ENCODE results near the gene VMO1.
"Not testable (repeated sequence)": the region's sequence is repeated elsewhere in the genome, so short reads cannot be mapped to it uniquely, and the experiment has no call there.

Gene VMO1, protein sequence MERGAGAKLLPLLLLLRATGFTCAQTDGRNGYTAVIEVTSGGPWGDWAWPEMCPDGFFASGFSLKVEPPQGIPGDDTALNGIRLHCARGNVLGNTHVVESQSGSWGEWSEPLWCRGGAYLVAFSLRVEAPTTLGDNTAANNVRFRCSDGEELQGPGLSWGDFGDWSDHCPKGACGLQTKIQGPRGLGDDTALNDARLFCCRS

GRCh38 chr17:4786106-4786511 is at the start of gene VMO1:
Gene VMO1 (minus strand): TSS chr17:4786364. CDS start chr17:4786352, 12 bp downstream.
- no peak for DNase-seq (ENCODE audit: low read depth)

- DNase-seq (ENCODE audit: low read depth): no peak
These were observed 48.5 kb upstream of the VMO1 start for GRCh38 chr17:4834681-4835020.

DNA sequence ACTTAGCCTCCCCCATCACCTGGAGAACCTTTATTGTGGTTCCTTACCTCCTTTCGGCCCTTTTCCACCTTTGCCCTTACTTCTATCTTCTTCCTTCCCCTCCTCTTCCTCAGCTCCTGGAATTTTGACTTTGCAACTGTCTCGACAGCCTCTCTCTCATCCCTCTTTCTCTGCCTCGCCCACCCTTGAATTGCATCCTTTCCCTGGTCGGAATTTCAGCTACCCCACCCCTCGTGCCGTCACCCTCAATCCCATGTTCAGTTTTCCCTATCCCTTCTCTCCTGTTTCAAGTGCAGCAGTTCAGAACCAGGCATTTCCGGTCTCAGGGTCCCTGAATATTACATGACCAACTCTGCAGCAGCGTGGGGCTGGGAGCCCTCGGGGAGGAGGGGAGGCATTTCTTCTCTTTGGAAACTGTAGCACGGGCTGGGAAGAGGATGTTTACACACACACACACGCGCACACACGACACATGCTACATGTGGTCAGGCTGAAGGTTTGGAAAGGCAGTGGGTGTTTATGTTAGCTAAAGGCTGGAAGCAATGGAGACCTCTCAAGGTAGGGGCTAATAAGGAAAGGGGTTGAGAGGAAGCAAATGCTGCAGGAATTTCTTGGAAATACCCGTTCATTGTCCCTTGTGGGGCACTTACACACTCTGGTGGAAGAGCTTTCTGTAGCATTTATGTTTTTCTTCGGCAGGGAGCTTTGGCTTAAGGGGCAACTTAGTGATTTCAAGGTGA is 47.9 kb upstream of the VMO1 start:
- no peak for DNase-seq (ENCODE audit: low read depth)

DNA sequence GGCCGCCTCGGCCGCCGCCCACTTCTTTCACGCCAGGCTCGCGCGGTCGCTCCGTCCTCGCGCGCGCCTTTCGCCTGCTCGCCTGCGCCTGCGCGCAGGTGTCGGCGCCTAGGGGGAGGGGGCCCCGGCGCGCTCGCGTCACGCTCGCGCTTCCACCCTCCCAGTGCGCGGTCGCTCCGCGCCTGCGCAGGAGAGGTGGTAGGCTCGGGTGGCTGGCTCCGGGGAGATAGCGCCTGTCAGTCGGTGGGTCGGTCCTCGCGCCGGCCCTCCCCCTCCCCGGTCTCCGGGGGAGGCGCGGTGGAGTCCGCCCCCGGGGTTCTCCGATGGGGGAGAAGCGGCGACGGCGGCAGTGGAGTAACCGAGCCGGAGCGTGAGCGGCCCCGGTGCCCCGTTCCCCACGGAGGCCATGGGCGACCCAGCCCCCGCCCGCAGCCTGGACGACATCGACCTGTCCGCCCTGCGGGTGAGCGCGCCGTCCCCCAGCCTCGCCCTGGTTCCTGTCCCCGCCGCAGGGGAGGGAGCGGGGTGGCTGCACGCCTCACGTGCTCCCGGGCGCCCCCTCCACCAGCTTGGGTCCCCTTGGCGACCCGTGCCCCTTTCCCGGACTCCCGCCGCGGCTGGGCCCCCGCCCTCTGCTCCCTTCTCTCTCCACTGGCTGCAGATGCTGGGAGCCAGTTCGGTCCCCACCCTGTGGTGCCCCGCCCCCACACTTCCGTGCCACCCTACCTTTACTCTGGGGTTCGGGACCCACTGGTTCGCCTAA is 47.2 kb upstream of the VMO1 start, which contains the start of gene MINK1:
TSS of gene MINK1 (plus strand) at position 163 of the 763 bp plus-strand sequence. CDS start at position 407, 244 bp downstream.
- peak; percentile 82 for DNase-seq (ENCODE audit: low read depth)

DNA sequence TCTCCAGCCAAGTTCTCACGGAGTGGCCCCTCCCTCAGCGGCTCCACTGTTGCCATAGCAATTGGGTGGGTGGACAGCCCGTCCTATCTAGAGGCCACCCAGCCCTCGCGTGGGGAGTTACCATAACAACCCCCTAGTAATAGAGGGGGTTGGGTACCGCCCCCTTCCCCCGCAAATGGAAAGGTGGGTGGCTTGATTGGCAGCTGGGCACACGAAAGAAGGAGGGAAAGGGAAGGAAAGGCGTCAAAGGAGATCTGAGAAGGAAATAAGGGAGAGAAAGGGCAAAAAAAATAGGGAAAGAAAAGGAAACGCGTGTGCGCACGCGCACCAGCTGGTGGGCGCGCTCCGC is 46.6 kb upstream of the VMO1 start:
- DNase-seq (ENCODE audit: low read depth): not testable (repeated sequence)

- DNase-seq (ENCODE audit: low read depth): no peak
These were observed 41.2 kb upstream of the VMO1 start for GRCh38 chr17:4827399-4827798.

GRCh38 chr17:4823373-4824089 is 37.4 kb upstream of the VMO1 start:
- no peak for DNase-seq (ENCODE audit: low read depth)

GRCh38 chr17:4822835-4823234 is 36.7 kb upstream of the VMO1 start:
- no peak for DNase-seq (ENCODE audit: low read depth)

DNA sequence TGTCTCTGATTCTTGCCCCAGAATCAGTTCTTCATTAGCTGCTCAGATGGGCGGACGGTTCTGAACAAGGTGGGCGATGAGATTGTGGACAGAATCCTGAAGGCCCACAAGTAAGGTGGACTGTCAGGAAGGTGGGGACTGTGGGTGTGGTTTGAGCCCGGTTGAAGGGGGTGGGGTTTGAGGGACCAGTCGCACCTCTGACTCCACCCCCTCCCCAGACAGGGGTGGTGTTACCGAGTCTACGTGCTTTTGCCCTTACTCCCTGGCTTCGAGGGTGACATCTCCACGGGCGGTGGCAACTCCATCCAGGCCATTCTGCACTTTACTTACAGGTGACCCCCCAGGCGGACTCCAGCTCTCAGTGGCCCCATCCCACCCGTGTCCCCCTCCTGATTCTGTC is 32.1 kb upstream of the VMO1 start:
- DNase-seq (ENCODE audit: low read depth): no peak

DNA sequence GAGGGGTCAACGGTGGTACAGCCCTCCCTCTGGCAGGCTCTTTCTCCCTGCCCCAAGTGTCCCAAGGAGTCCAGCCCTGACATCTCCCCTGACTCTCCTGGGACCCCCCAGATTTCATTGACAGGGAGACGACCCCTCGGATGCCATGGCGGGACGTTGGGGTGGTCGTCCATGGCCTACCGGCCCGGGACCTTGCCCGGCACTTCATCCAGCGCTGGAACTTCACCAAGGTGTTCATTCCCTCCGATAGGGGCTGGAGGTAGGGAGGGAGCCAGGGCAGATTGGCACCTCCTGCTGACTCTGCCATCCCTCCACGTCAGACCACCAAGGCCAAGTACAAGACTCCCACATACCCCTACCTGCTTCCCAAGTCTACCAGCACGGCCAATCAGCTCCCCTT is 30.7 kb upstream of the VMO1 start:
- DNase-seq (ENCODE audit: low read depth): no peak

DNA sequence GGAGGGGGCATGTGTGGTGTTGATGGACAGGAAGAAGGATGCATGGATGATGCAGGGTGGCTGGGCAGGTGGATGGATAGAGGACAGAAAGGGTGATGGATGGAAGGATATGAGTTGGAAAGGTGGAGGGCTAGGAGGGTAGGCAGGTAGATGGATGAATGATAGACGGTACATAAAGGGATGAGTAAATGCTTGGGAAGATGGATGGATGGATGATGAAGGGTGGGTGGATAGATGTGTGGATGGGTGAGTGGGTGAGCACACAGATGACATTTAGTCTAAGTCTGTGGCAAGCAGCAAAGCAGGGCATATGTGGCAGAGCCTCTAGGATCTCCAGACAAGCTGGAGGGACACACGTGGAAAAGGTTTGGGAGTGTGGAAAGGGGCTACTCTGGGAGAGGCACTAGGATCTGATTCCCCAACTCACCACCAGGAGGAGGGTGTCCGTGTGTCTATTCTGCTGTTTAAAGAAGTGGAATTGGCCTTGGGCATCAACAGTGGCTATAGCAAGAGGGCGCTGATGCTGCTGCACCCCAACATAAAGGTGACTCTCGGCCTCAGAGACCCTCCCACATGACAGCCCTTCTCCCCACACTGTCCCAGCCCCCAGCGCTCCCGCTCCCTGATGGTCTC is 29.0 kb upstream of the VMO1 start:
- no peak for DNase-seq (ENCODE audit: low read depth)

DNA sequence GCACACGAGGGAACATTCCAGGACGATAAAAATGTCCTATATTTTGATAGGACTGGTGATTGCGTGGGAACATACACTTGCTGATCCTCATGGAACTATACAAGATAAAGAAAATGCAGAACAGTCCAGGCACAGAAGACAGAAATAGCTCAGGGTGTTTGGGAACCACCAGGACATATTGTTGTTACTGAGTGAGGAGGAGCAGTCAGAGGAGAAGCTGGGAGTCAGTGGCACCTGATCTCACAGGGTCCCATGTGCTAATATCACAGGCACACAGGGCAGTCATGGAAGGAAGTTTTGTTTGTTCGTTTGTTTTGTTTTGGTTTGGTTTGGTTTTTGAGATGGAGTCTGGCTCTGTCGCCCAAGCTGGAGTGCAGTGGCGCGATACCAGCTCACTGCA is 26.5 kb upstream of the VMO1 start:
- no peak for DNase-seq (ENCODE audit: low read depth)

DNA sequence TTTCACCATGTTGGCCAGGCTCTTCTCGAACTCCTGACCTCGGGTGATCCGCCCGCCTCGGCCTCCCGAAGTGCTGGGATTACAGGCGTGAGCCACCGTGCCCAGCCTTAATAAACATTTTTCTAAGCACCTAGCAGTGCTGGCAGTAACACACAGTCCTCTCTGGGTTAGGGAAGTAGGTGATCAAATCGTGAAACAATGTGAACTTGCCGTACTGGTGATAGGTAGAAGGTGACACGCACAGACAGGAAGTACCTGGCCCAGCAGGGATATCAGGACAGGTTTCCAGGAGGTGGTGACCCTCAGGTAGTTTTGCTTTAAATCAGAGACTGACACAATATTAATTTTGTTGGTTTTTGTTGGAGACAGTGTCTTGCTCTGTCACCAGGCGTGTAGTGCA is 25.3 kb upstream of the VMO1 start:
- no peak for DNase-seq (ENCODE audit: low read depth)

- no peak for DNase-seq (ENCODE audit: low read depth)
These were observed 24.6 kb upstream of the VMO1 start for GRCh38 chr17:4810696-4811290.

DNA sequence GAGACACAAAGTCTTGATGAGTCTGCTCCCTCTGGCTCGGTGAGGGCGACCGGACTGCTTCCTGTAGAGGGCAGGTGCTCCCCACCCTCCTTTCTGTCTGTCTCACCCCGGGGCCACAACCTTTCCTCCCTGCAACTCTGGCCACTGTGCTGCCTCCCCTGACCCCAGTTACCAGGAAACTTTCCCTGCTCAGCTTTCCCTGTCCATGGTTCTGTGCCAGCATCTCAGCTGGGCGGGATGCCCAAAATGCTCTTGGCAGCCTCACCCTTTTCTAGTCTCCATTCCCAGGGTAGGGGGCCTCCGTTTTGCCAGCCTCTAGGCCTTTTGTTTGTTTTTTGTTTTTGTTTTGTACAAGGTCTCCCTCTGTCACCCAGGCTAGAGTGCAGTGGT is 22.2 kb upstream of the VMO1 start:
- no peak for DNase-seq (ENCODE audit: low read depth)

GRCh38 chr17:4807605-4808377 is 21.6 kb upstream of the VMO1 start:
- no peak for DNase-seq (ENCODE audit: low read depth)

DNA sequence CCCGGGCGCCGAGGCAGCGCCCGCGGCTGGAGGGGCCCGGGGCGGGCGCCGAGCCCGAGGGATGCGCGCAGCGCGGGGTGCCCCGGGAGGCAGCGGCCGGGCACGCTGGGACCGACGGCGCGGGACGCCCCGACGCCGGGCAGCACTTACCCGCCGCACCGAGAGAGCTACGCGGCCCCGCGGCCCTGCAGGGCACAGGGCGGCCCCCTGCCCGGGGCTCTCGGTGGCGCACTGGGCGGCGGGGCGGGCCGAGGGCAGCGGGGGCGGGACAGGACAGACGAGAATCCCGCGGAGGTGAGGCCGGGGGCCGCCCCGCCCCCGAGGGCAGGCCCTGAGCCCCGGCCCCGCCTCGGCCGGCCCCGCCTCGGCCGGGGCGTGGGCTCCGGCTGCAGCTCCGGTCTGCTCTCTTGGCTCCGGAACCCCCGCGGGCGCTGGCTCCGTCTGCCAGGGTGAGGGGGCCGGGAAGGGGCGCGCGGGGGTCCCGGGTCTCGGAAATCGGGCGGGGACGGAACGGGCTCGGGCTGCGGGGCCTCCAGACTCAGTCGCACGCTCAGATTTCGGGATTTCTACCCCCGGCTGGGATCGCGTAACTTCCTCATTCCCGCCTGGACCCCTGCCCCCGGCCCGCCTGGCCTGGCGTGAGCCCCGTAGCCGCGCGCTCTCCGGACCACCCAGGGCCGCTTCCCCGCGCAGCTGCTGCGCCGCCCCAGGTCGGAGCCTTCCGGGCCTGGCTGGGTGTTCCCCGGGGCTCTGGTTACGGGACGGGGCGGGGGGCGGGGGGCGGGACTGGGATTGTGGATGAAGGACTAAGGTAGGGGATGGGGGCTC is 20.8 kb upstream of the VMO1 start, which contains the start of gene PLD2:
TSS of gene PLD2 (plus strand) at position 376 of the 828 bp plus-strand sequence. CDS start 621 bp downstream, outside the sequence.
- DNase-seq (ENCODE audit: low read depth): peak; percentile 65

DNA sequence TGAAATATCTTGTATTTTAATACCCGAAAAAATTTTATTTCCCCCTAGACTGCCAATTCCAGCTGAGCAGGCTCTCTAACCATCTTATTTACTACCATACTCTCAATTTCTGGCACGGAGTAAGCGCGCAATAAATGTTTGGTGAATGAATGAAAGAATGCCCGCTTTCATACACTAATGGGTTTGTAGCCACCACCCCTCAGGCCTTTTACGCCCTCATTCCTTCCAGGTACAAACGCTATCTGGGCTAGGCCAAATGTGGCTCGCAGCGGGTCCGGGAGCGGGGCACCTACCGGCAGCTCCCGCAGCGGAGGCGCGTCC is 20.3 kb upstream of the VMO1 start:
- no peak for DNase-seq (ENCODE audit: low read depth)

DNA sequence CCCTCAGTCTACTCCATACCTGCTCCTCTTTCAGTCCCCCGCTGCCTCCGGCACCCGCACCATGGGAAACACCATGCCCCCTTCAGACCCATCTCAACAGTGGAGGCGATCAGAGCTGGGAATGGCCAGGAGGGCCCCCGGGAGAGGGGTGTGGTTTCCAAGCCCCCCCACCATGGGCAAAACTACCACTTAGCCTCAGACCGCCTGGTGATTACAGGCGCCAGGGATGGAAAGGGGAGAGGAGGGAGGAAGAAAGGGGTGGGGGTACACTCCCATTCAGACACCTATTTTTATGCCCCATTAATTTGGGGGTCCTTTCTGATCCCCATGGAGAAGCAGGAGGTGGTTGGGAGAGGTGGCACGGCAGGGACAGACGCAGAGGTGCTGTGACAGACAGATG is 16.1 kb upstream of the VMO1 start, which contains the start of gene C17orf114:
TSS of gene C17orf114 (minus strand) at position 101 of the 400 bp plus-strand sequence.
- DNase-seq (ENCODE audit: low read depth): no peak

Measured in stromal cell of bone marrow (primary cell).